Mucosa of descending colon (tissue), 3 donors: Measurements from ENCODE around the gene CMBL. TPM values are rescaled to one million over a fixed set of nuclear protein-coding genes. Genes with fewer than 3 reads are reported as not detected.

ENCODE experiments used
- ATAC-seq: fragments of 200-7000 bp; cut with Tn5 transposase; one replicate; pipeline ENCODE4 v1.9.1; 2020; ENCODE audit warnings: mild to moderate bottlenecking, moderate library complexity
- DNase-seq, 3 donors: peaks; one replicate each; pipeline ENCODE4 v3.0.0-alpha.2; 2020
- H3K36me3 ChIP-seq: fragments of 200-600 bp; one replicate; pipeline ENCODE4 v1.8.0; 2021; ENCODE audit warnings: low read depth, mild to moderate bottlenecking
- H3K4me1 ChIP-seq: fragments of 200-600 bp; one replicate; pipeline ENCODE4 v1.8.0; 2021; ENCODE audit warnings: low read depth, mild to moderate bottlenecking
- H3K4me3 ChIP-seq: fragments of 200-600 bp; one replicate; pipeline ENCODE4 v1.8.0; 2021; ENCODE audit warnings: mild to moderate bottlenecking
- H3K9me3 ChIP-seq: fragments of 200-600 bp; one replicate; pipeline ENCODE4 v1.8.0; 2021; ENCODE audit warnings: mild to moderate bottlenecking
- intact Hi-C, 2 donors: fragments of 100-400 bp; cut with DNase I in 1 of 2; cut with micrococcal nuclease in 1 of 2; formaldehyde crosslinking; loops; one replicate each; pipeline versions ENCODE4 v1.11.0 to v1.11.1; 2022; cut with DNase I, micrococcal nuclease
- total RNA-seq, 3 donors: library from RNA; stranded (reverse); fragmentation: NEBNext Ultra II Directional in 2 of 3; extraction: Animal tissue kit (Norgen Biotek cat#: 25700) in 2 of 3; gene quantifications; one replicate each; pipeline versions ENCODE4 v1.2.1 to v1.2.4, GENCODE V29; 2021 to 2023
- TF ChIP-seq, protein P1 (sequence below): fragments of 200-600 bp; IDR thresholded peaks from one replicate; pipeline ENCODE4 v1.8.0; 2022; ENCODE audit warnings: antibody characterized with exemption, mild to moderate bottlenecking
- donor health status: DM: no; HTN: no; CAD: no; lungs with moderate emphysema.
- donor health status: DM: no; HTN: no; CAD: no.
- donor health status: DM: no; HTN: yes; CAD: no.

CMBL gene
- total RNA-seq, 3 donors from 2014 or later, result 81.4 to 210 (median 97.9) TPM

GRCh38 chr5:10335711-10336470 lies 28.2 kb upstream of the CMBL start:
- no peaks in the 10 kb centered on the region for H3K9me3 ChIP-seq
- no peak overlapping the region for H3K4me3 ChIP-seq
- intact Hi-C loops, result no loop called here
- no peaks in the 10 kb centered on the region for H3K36me3 ChIP-seq
- TF ChIP-seq, protein P1, sequence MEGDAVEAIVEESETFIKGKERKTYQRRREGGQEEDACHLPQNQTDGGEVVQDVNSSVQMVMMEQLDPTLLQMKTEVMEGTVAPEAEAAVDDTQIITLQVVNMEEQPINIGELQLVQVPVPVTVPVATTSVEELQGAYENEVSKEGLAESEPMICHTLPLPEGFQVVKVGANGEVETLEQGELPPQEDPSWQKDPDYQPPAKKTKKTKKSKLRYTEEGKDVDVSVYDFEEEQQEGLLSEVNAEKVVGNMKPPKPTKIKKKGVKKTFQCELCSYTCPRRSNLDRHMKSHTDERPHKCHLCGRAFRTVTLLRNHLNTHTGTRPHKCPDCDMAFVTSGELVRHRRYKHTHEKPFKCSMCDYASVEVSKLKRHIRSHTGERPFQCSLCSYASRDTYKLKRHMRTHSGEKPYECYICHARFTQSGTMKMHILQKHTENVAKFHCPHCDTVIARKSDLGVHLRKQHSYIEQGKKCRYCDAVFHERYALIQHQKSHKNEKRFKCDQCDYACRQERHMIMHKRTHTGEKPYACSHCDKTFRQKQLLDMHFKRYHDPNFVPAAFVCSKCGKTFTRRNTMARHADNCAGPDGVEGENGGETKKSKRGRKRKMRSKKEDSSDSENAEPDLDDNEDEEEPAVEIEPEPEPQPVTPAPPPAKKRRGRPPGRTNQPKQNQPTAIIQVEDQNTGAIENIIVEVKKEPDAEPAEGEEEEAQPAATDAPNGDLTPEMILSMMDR, result no peak
- DNase-seq (no peak), ATAC-seq (no peak)
- H3K4me1 ChIP-seq, result peaks cover 7% of the 10 kb centered on the region

DNA sequence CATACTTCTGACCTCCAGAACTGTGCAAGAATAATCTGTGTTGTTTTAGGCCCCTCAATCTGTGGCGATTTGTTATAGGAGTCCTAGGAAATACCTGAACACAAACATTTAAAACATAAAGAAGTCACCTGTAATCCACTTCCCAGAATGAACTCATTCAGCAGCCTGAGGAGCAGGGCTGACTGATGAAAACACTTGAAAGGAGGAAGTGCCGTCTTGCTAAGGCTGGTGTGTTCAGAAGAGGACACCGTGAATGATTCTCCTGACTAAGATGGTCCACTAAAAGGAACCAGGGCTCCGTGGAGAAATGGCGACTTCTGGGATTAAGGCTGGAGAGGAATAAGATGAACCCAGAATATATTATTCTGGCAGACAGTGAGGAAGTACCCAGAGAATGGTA lies 27.1 kb upstream of the CMBL start:
- H3K4me1 ChIP-seq, result peaks cover 10% of the 10 kb centered on the region
- ATAC-seq (no peak), DNase-seq (no peak)
- TF ChIP-seq, protein P1, result no peak
- intact Hi-C loops, result no loop called here
- H3K4me3 ChIP-seq, result no peak overlapping the region
- H3K9me3 ChIP-seq, result no peaks in the 10 kb centered on the region
- H3K36me3 ChIP-seq, result no peaks in the 10 kb centered on the region

DNA sequence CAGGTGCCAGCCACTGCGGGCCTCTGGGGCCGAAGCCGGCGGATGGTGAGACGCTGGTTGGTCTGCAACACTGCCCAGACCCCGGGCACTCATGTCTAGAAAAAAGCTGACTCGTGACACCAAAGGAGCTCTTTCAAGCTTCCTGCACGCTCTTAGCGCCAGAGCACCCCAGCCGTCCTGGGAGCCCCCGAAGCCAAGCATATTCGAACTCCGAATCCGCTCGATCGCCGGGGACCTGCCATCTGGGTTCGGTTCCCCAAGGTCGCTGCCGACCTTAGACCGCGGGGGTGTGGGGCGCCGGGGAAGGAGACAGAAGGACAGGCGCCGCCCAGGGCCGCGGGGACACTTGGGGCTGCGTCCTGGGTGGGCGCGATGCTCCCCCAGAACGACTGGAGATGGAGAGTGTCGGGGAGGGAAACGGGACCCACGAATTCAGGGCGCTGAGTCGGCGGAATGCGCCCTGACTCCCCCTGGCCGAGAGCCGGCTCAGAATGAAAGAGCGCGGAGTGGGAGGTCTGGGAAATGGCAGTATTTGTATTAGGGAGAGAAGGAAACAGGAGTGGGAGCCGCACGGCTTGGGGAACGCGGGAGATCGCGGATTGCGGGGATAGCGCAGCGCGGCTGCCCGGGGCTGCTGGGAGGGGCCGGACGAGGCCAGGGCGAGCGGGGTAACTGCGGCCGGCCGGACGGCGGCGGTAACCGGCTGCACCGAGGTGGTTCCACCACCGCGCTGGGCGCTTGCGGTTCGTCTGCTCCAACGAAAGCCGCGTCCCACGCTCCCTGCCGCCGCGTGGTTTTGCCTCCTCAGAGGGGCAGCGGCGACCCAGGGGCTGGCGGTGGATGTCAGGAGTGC lies 25.7 kb upstream of the CMBL start:
- TF ChIP-seq, protein P1, result no peak
- ATAC-seq (peak; percentile 86), DNase-seq (peak; percentile 53 to 75 (median 62))
- peaks cover 10% of the 10 kb centered on the region for H3K4me1 ChIP-seq
- no peaks in the 10 kb centered on the region for H3K36me3 ChIP-seq
- intact Hi-C loops, result no loop called here
- H3K9me3 ChIP-seq, result no peaks in the 10 kb centered on the region
- H3K4me3 ChIP-seq, result peak overlapping the region; percentile 18

DNA sequence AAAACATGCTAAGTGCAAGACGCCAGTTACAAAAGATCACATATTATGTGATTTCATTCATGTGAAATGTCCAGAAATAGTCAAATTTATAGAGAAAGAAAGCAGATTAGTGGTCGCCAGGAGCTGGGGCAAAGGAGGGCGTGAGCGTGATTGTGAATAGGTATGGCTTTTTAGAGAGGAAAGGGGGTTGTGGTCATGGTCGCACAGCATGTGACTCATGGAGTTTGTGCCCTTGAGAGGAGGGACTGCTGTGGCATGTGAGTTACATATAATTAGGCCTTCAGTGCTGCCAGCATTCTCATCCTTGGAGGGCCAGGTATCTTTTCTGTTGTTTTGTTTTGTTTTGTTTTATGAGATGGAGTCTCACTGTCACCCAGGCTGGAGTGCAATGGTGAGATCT lies 24.6 kb upstream of the CMBL start:
- TF ChIP-seq, protein P1, result no peak
- Histone ChIP-seq H3K36me3 (no peaks in the 10 kb centered on the region), H3K4me3 (no peak overlapping the region), H3K4me1 (peaks cover 10% of the 10 kb centered on the region), H3K9me3 (no peaks in the 10 kb centered on the region)
- DNase-seq, result no peak
- intact Hi-C loops, result no loop called here
- no peak for ATAC-seq

DNA sequence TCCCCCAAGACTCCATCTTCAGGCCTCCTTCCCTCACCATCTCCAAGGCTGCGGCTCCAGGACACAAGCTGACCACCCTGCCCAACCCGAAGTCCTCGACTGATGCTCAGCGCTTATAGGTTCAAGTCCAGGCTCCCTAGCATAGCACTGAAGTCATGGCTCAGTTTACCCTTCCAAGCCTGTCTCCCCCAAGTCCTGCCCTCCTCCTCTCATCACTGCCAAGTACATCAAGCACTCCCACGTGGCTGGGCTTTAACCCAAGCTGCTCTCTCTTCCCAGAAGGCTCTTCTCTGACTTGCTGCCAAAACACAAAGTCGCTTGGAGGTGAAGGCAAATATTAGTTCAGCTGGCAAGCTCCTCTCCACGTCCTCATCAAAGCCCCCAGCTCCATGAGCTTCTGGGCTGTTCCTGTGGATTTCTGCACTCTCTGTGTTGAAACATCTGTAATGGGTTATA lies 23.7 kb upstream of the CMBL start:
- Histone ChIP-seq H3K36me3 (no peaks in the 10 kb centered on the region), H3K4me3 (no peak overlapping the region), H3K9me3 (no peaks in the 10 kb centered on the region), H3K4me1 (peaks cover 10% of the 10 kb centered on the region)
- TF ChIP-seq, protein P1, result no peak
- DNase-seq, result peak in 1 of 3 donors; percentile 61
- intact Hi-C loops, result no loop called here
- peak; percentile 60 for ATAC-seq
